Activated naive CD8-positive, alpha-beta T cell (primary cell): ENCODE measurements around the gene BSPRY.
A peak's percentile ranks its signal among the peaks of the same experiment; 100 is the strongest.

Experiments
- H3K27ac Mint-ChIP-seq: one replicate; pipeline ENCODE4 v1.8.0; 2021; ENCODE audit warnings: mixed read lengths
- H3K27me3 Mint-ChIP-seq: one replicate; pipeline ENCODE4 v1.8.0; 2021; ENCODE audit warnings: mixed read lengths
- H3K36me3 Mint-ChIP-seq: one replicate; pipeline ENCODE4 v1.8.0; 2021; ENCODE audit warnings: mixed read lengths
- H3K4me1 Mint-ChIP-seq: one replicate; pipeline ENCODE4 v1.8.0; 2021; ENCODE audit warnings: low read depth, mixed read lengths
- H3K4me3 Mint-ChIP-seq: one replicate; pipeline ENCODE4 v1.8.0; 2021; ENCODE audit warnings: mild to moderate bottlenecking, mixed read lengths
- H3K9me3 Mint-ChIP-seq: one replicate; pipeline ENCODE4 v1.8.0; 2021; ENCODE audit warnings: low read depth, mixed read lengths

BSPRY gene

GRCh38 chr9:113349445-113350094 is at the start of gene BSPRY:
BSPRY (plus strand) TSS chr9:113349541; CDS start chr9:113349580, 39 bp downstream.
- H3K36me3 Mint-ChIP-seq: no peaks in the 10 kb centered on the region
- H3K9me3 Mint-ChIP-seq: no peaks in the 10 kb centered on the region
- peak within 1 kb of the TSS; percentile 85 for H3K4me3 Mint-ChIP-seq
- peaks cover 23% of the 10 kb centered on the region for H3K4me1 Mint-ChIP-seq
- H3K27ac Mint-ChIP-seq: no peak within 1 kb of the TSS
- H3K27me3 Mint-ChIP-seq: peaks cover 9% of the 10 kb centered on the region

- no peaks in the 10 kb centered on the region for H3K9me3 Mint-ChIP-seq
- H3K36me3 Mint-ChIP-seq: no peaks in the 10 kb centered on the region
- H3K27me3 Mint-ChIP-seq: no peaks in the 10 kb centered on the region
- no peak overlapping the region for H3K4me3 Mint-ChIP-seq
- H3K4me1 Mint-ChIP-seq: no peaks in the 10 kb centered on the region
- no peak overlapping the region for H3K27ac Mint-ChIP-seq
Observed at GRCh38 chr9:113299800-113300292, 49.5 kb upstream of the BSPRY start.

- H3K4me3 Mint-ChIP-seq: no peak overlapping the region
- H3K36me3 Mint-ChIP-seq: no peaks in the 10 kb centered on the region
- H3K9me3 Mint-ChIP-seq: no peaks in the 10 kb centered on the region
- H3K27me3 Mint-ChIP-seq: no peaks in the 10 kb centered on the region
- no peak overlapping the region for H3K27ac Mint-ChIP-seq
- no peaks in the 10 kb centered on the region for H3K4me1 Mint-ChIP-seq
Observed at GRCh38 chr9:113301548-113301947, 47.8 kb upstream of the BSPRY start.

- Mint-ChIP-seq H3K4me1 (no peaks in the 10 kb centered on the region), H3K36me3 (no peaks in the 10 kb centered on the region), H3K27ac (no peak within 1 kb of the TSS), H3K4me3 (no peak within 1 kb of the TSS), H3K27me3 (no peaks in the 10 kb centered on the region), H3K9me3 (no peaks in the 10 kb centered on the region)
Observed at GRCh38 chr9:113302792-113303418, 46.4 kb upstream of the BSPRY start, which contains the start of gene RNF183. RNF183 (minus strand) TSS chr9:113303376; CDS start chr9:113298184, 5,192 bp downstream.

- Mint-ChIP-seq H3K4me3 (no peak overlapping the region), H3K27me3 (no peaks in the 10 kb centered on the region), H3K4me1 (no peaks in the 10 kb centered on the region), H3K36me3 (no peaks in the 10 kb centered on the region), H3K9me3 (no peaks in the 10 kb centered on the region), H3K27ac (no peak overlapping the region)
Observed at GRCh38 chr9:113306566-113306965, 42.8 kb upstream of the BSPRY start.

GRCh38 chr9:113307396-113307975 is 41.9 kb upstream of the BSPRY start:
- H3K4me3 Mint-ChIP-seq: no peak overlapping the region
- H3K4me1 Mint-ChIP-seq: no peaks in the 10 kb centered on the region
- H3K27ac Mint-ChIP-seq: no peak overlapping the region
- no peaks in the 10 kb centered on the region for H3K9me3 Mint-ChIP-seq
- H3K27me3 Mint-ChIP-seq: no peaks in the 10 kb centered on the region
- H3K36me3 Mint-ChIP-seq: no peaks in the 10 kb centered on the region

GRCh38 chr9:113309204-113309813 is 40.0 kb upstream of the BSPRY start:
- Mint-ChIP-seq H3K9me3 (no peaks in the 10 kb centered on the region), H3K36me3 (no peaks in the 10 kb centered on the region), H3K4me3 (no peak overlapping the region), H3K4me1 (no peaks in the 10 kb centered on the region), H3K27ac (no peak overlapping the region), H3K27me3 (no peaks in the 10 kb centered on the region)

GRCh38 chr9:113310538-113310937 is 38.8 kb upstream of the BSPRY start:
- Mint-ChIP-seq H3K4me3 (no peak overlapping the region), H3K27me3 (no peaks in the 10 kb centered on the region), H3K27ac (no peak overlapping the region), H3K4me1 (no peaks in the 10 kb centered on the region), H3K36me3 (no peaks in the 10 kb centered on the region), H3K9me3 (no peaks in the 10 kb centered on the region)

- Mint-ChIP-seq H3K27me3 (no peaks in the 10 kb centered on the region), H3K4me1 (no peaks in the 10 kb centered on the region), H3K36me3 (no peaks in the 10 kb centered on the region), H3K4me3 (no peak overlapping the region), H3K9me3 (no peaks in the 10 kb centered on the region), H3K27ac (no peak overlapping the region)
Observed at GRCh38 chr9:113311961-113312360, 37.4 kb upstream of the BSPRY start.

- H3K27ac Mint-ChIP-seq: no peak overlapping the region
- no peak overlapping the region for H3K4me3 Mint-ChIP-seq
- no peaks in the 10 kb centered on the region for H3K4me1 Mint-ChIP-seq
- no peaks in the 10 kb centered on the region for H3K36me3 Mint-ChIP-seq
- no peaks in the 10 kb centered on the region for H3K9me3 Mint-ChIP-seq
- no peaks in the 10 kb centered on the region for H3K27me3 Mint-ChIP-seq
Observed at GRCh38 chr9:113313261-113313660, 36.1 kb upstream of the BSPRY start.

- Mint-ChIP-seq H3K9me3 (no peaks in the 10 kb centered on the region), H3K27me3 (no peaks in the 10 kb centered on the region), H3K36me3 (peaks cover 2% of the 10 kb centered on the region), H3K4me1 (no peaks in the 10 kb centered on the region), H3K27ac (no peak overlapping the region), H3K4me3 (no peak overlapping the region)
Observed at GRCh38 chr9:113315231-113315630, 34.1 kb upstream of the BSPRY start.

GRCh38 chr9:113316030-113316429 is 33.3 kb upstream of the BSPRY start:
- Mint-ChIP-seq H3K27me3 (no peaks in the 10 kb centered on the region), H3K4me3 (no peak overlapping the region), H3K4me1 (no peaks in the 10 kb centered on the region), H3K27ac (no peak overlapping the region), H3K9me3 (no peaks in the 10 kb centered on the region), H3K36me3 (peaks cover 2% of the 10 kb centered on the region)

GRCh38 chr9:113317777-113318176 is 31.6 kb upstream of the BSPRY start:
- Mint-ChIP-seq H3K27ac (no peak overlapping the region), H3K4me1 (no peaks in the 10 kb centered on the region), H3K9me3 (no peaks in the 10 kb centered on the region), H3K4me3 (no peak overlapping the region), H3K36me3 (peaks cover 2% of the 10 kb centered on the region), H3K27me3 (no peaks in the 10 kb centered on the region)

- H3K4me1 Mint-ChIP-seq: no peaks in the 10 kb centered on the region
- H3K9me3 Mint-ChIP-seq: no peaks in the 10 kb centered on the region
- H3K4me3 Mint-ChIP-seq: no peak overlapping the region
- peaks cover 2% of the 10 kb centered on the region for H3K36me3 Mint-ChIP-seq
- H3K27me3 Mint-ChIP-seq: no peaks in the 10 kb centered on the region
- H3K27ac Mint-ChIP-seq: no peak overlapping the region
Observed at GRCh38 chr9:113319054-113319453, 30.3 kb upstream of the BSPRY start.

GRCh38 chr9:113320051-113320450 is 29.3 kb upstream of the BSPRY start:
- Mint-ChIP-seq H3K9me3 (no peaks in the 10 kb centered on the region), H3K27me3 (no peaks in the 10 kb centered on the region), H3K27ac (no peak overlapping the region), H3K4me1 (no peaks in the 10 kb centered on the region), H3K4me3 (no peak overlapping the region), H3K36me3 (peaks cover 2% of the 10 kb centered on the region)
